ENCODE data around the gene TLL2. TPM values are rescaled to one million over a fixed set of nuclear protein-coding genes. Genes with fewer than 3 reads are reported as not detected.

TLL2 gene
- total RNA-seq, 1 donor from 2014 or later: not detected

DNA sequence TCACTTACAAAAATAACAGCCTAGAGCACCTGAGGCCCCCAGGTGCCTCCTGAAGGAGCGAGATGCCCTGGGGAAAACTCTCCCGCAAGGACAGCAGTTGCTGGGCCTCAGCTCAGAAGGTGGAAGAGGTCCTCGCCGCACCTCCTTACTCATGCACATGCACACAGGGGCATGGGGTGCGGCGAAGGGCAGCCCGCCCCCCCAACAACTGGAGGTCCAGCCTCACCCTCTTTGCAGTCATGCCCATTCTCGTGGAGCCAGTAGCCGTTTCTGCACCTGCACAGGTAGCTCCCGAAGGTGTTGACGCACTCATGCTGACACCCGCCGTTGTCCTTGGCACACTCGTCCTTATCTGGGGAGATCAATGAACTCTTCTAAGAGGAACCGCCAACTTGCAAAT is 135.0 kb downstream of the TLL2 start:
- no peaks in the 10 kb centered on the region for H3K9me3 Mint-ChIP-seq (ENCODE audit: unreplicated experiment)
- no peak overlapping the region for H3K4me3 Mint-ChIP-seq (ENCODE audit: unreplicated experiment)
- H3K36me3 Mint-ChIP-seq (ENCODE audit: unreplicated experiment): no peaks in the 10 kb centered on the region
- peaks cover 7% of the 10 kb centered on the region for H3K4me1 Mint-ChIP-seq (ENCODE audit: unreplicated experiment)
- H3K27me3 Mint-ChIP-seq (ENCODE audit: unreplicated experiment): no peaks in the 10 kb centered on the region
- no peak overlapping the region for H3K27ac Mint-ChIP-seq (ENCODE audit: unreplicated experiment)
- TF ChIP-seq, protein P1, sequence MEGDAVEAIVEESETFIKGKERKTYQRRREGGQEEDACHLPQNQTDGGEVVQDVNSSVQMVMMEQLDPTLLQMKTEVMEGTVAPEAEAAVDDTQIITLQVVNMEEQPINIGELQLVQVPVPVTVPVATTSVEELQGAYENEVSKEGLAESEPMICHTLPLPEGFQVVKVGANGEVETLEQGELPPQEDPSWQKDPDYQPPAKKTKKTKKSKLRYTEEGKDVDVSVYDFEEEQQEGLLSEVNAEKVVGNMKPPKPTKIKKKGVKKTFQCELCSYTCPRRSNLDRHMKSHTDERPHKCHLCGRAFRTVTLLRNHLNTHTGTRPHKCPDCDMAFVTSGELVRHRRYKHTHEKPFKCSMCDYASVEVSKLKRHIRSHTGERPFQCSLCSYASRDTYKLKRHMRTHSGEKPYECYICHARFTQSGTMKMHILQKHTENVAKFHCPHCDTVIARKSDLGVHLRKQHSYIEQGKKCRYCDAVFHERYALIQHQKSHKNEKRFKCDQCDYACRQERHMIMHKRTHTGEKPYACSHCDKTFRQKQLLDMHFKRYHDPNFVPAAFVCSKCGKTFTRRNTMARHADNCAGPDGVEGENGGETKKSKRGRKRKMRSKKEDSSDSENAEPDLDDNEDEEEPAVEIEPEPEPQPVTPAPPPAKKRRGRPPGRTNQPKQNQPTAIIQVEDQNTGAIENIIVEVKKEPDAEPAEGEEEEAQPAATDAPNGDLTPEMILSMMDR (IDR thresholded peaks at IDR 0.05): no peak
- DNase-seq (ENCODE audit: extremely low spot score, unreplicated experiment): no peak

GRCh38 chr10:96377816-96378294 is 135.9 kb downstream of the TLL2 start:
- DNase-seq (ENCODE audit: extremely low spot score, unreplicated experiment): no peak
- Mint-ChIP-seq H3K36me3 (ENCODE audit: unreplicated experiment) (no peaks in the 10 kb centered on the region), H3K9me3 (ENCODE audit: unreplicated experiment) (no peaks in the 10 kb centered on the region), H3K4me3 (ENCODE audit: unreplicated experiment) (no peak overlapping the region), H3K27me3 (ENCODE audit: unreplicated experiment) (no peaks in the 10 kb centered on the region), H3K27ac (ENCODE audit: unreplicated experiment) (no peak overlapping the region), H3K4me1 (ENCODE audit: unreplicated experiment) (peaks cover 7% of the 10 kb centered on the region)
- TF ChIP-seq, protein P1 (IDR thresholded peaks at IDR 0.05): no peak

GRCh38 chr10:96376483-96376882 is 137.2 kb downstream of the TLL2 start:
- H3K27me3 Mint-ChIP-seq (ENCODE audit: unreplicated experiment): no peaks in the 10 kb centered on the region
- H3K27ac Mint-ChIP-seq (ENCODE audit: unreplicated experiment): no peak overlapping the region
- no peak overlapping the region for H3K4me3 Mint-ChIP-seq (ENCODE audit: unreplicated experiment)
- H3K9me3 Mint-ChIP-seq (ENCODE audit: unreplicated experiment): no peaks in the 10 kb centered on the region
- TF ChIP-seq, protein P1 (IDR thresholded peaks at IDR 0.05): no peak
- H3K4me1 Mint-ChIP-seq (ENCODE audit: unreplicated experiment): peaks cover 7% of the 10 kb centered on the region
- no peak for DNase-seq (ENCODE audit: extremely low spot score, unreplicated experiment)
- H3K36me3 Mint-ChIP-seq (ENCODE audit: unreplicated experiment): no peaks in the 10 kb centered on the region

DNA sequence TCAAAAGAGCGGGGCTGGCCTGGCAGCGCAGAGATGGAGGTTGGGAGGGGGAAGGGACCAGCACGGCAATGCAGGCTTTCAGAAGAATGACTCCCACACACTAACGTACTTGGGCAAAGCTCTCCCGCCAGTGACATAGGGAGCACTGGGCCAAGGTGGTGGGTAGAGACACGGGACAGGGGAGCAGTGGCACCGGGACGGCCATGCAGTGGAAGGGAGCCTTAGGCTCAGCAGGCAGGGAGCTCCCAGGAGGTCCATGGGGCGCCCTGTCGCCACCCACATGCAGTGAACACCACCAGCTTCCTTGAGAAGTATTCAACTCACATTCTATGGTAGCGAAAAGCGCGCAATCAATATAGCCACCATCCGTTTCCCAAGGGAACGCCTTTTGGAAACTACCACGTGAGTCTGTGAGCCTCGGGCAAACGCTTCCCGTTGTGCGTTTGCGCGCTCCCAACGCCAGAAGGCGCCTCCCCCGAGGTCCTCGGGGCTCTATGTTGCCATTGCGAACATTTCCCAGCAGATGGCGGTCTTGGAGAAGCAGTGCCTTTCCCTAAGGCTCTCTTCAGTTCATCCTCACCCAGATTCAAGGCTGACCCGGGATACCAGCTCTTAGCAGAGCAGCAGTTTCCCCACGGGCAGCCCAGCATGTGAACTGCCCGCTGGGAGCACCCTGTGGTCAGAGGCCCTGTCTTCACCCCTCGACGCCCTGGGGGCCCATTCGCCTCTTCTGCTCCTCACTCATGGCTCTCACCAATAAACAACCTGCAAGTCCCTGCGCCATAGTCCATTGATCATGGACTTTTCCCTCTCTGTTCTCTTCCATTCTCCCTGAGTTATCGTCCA is 138.5 kb downstream of the TLL2 start:
- no peaks in the 10 kb centered on the region for H3K9me3 Mint-ChIP-seq (ENCODE audit: unreplicated experiment)
- no peak overlapping the region for H3K27ac Mint-ChIP-seq (ENCODE audit: unreplicated experiment)
- peak overlapping the region; percentile 48 for H3K4me3 Mint-ChIP-seq (ENCODE audit: unreplicated experiment)
- no peaks in the 10 kb centered on the region for H3K27me3 Mint-ChIP-seq (ENCODE audit: unreplicated experiment)
- H3K4me1 Mint-ChIP-seq (ENCODE audit: unreplicated experiment): peaks cover 7% of the 10 kb centered on the region
- H3K36me3 Mint-ChIP-seq (ENCODE audit: unreplicated experiment): no peaks in the 10 kb centered on the region
- TF ChIP-seq, protein P1 (IDR thresholded peaks at IDR 0.05): peak; percentile 99
- peak; percentile 93 for DNase-seq (ENCODE audit: extremely low spot score, unreplicated experiment)

- no peaks in the 10 kb centered on the region for H3K9me3 Mint-ChIP-seq (ENCODE audit: unreplicated experiment)
- TF ChIP-seq, protein P1 (IDR thresholded peaks at IDR 0.05): no peak
- peaks cover 7% of the 10 kb centered on the region for H3K4me1 Mint-ChIP-seq (ENCODE audit: unreplicated experiment)
- H3K27ac Mint-ChIP-seq (ENCODE audit: unreplicated experiment): no peak overlapping the region
- H3K36me3 Mint-ChIP-seq (ENCODE audit: unreplicated experiment): no peaks in the 10 kb centered on the region
- DNase-seq (ENCODE audit: extremely low spot score, unreplicated experiment): no peak
- H3K27me3 Mint-ChIP-seq (ENCODE audit: unreplicated experiment): no peaks in the 10 kb centered on the region
- H3K4me3 Mint-ChIP-seq (ENCODE audit: unreplicated experiment): no peak overlapping the region
These were observed 139.1 kb downstream of the TLL2 start for GRCh38 chr10:96374639-96374984.

Data from osteocyte (in vitro differentiated cells).